GM13977 (cell line): Measurements from ENCODE around the gene RFLNA.

ENCODE experiments used
- DNase-seq: peaks from one replicate; pipeline ENCODE4 v3.0.0; 2012; ENCODE audit warnings: low spot score
- in situ Hi-C: fragments of 300-500 bp; cut with MboI; formaldehyde crosslinking; loops from one replicate; pipeline ENCODE4 v1.12.0; 2022; ENCODE audit warnings: low sequenced_read_pairs, low pct_unique_long_range_greater_than_20kb, mixed read lengths, inconsistent platforms; ENCODE audit not compliant: unreplicated experiment
- TF ChIP-seq, protein P1 (sequence below): IDR thresholded peaks from 2 replicates; pipeline ENCODE4 v1.5.1; 2012; ENCODE audit warnings: mild to moderate bottlenecking, control low read depth; ENCODE audit not compliant: insufficient read depth; ENCODE audit errors: extremely low read depth, missing control alignments

Gene RFLNA

DNA sequence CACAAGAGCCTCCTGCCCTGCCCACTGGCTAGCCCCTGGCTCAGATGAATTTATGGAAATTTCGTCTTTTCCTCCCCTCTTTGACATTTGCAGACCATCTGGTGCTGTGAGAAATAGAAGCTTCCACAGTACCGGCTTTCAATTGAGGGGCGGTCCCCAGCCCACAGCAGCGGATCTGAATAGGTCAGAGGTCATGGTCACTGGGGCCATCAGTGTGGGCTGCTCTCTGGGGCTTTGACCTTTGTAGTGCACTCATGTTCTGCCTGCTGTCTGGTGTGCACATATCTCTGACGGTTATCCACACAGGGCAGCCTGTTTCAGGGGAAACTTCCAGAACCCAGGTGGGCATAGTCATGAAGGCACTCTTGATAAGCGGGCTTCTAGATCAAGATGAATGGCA is 2.5 kb upstream of the RFLNA start:
- TF ChIP-seq, protein P1, sequence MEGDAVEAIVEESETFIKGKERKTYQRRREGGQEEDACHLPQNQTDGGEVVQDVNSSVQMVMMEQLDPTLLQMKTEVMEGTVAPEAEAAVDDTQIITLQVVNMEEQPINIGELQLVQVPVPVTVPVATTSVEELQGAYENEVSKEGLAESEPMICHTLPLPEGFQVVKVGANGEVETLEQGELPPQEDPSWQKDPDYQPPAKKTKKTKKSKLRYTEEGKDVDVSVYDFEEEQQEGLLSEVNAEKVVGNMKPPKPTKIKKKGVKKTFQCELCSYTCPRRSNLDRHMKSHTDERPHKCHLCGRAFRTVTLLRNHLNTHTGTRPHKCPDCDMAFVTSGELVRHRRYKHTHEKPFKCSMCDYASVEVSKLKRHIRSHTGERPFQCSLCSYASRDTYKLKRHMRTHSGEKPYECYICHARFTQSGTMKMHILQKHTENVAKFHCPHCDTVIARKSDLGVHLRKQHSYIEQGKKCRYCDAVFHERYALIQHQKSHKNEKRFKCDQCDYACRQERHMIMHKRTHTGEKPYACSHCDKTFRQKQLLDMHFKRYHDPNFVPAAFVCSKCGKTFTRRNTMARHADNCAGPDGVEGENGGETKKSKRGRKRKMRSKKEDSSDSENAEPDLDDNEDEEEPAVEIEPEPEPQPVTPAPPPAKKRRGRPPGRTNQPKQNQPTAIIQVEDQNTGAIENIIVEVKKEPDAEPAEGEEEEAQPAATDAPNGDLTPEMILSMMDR, result no peak
- no peak for DNase-seq
- in situ Hi-C loops, result no loop called here

DNA sequence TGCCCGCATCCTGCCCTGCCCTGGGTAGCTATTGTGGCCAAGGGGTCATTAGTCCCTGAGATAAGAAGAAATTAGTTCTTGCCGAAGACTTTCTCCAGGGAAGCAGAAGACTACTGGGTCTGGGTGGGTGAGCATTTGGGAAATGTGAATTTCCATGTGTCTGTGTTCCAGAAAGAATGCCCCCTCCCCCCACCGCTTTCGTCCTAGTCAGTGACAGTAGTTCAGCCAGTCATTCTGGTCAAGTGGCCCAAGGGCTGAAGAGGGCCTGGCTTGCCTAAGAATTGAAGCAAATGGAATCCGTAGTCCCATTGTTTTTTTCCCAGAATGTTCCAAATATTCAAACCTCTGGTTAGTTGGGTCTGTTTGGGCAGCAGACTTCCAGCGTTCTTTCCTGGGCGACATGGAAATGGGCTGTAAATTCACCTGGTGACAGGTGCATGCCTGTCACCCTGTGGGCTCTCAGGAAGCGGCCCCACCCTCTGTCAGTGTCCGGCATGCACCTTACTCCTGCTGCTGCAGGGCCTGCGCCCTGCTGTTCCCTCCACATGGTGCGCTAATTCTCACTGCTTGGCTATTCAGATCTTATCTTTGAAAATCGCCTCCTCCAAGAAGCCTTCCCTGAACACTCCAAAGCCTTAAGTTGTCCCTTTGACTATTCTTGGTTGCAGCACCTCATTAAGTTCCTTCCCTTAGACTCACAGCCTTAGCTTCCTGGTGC is 1.4 kb upstream of the RFLNA start:
- DNase-seq, result no peak
- TF ChIP-seq, protein P1, result no peak
- in situ Hi-C loops, result no loop called here

DNA sequence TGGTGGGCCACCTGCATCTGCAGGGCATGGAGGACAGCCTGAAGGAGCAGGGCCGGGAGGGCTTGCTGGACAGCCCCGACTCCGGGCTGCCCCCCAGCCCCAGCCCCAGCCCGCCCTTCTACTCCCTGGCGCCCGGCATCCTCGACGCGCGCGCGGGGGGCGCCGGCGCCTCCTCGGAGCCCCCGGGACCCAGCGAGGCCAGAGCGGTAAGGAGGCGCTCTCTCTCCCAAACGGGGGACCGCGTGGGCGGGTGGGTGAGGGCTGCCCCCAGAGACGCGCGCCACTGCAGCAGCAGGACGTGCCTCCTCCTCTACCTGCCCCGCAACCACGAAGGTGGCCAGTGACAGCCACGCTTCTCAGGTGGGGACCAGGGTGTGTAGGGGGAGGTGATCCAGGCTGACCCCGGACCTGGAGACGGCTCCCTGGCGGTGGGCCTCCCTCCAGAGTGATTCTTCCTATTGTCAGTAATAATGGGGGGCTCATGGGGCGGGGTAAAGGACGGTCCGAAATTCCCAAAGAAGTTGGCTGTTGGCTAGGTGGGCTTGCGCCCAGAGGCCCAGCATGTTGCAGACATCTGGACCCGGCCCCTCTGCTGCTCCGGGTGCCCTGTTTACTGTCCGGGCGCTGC is 652 bp downstream of the RFLNA start:
- in situ Hi-C loops, result no loop called here
- TF ChIP-seq, protein P1, result no peak
- no peak for DNase-seq

DNA sequence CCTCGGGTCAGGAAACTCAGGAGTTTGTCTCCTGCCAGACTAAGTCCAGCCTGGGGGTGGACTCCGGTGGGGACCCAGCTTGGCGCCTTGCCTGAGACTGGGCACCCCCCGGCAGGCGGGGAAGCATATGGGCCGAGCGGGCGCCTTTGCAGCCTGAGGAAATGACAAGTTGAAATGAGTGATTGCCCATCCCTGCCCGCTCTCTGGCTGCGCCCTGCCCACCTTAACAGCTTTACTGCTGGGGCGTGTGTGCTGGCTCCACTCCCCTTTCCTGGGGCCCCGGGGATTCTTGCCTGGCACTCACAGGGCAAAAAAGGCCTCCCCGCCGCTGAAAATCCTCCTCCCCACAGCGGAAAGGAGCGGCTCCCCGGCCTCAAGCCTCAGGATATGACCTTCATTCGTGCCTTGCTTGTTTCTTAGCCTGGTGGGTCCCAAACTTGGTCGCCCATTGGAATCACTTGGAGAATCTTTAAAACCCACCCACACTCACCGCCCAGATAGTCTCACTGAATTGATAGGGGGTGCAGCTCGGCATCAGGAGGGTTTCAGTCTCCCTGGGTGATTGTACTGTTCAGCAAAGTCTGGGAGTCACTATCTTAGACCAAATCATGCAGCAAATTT is 1.5 kb downstream of the RFLNA start:
- in situ Hi-C loops, result no loop called here
- TF ChIP-seq, protein P1, result no peak
- DNase-seq, result no peak

DNA sequence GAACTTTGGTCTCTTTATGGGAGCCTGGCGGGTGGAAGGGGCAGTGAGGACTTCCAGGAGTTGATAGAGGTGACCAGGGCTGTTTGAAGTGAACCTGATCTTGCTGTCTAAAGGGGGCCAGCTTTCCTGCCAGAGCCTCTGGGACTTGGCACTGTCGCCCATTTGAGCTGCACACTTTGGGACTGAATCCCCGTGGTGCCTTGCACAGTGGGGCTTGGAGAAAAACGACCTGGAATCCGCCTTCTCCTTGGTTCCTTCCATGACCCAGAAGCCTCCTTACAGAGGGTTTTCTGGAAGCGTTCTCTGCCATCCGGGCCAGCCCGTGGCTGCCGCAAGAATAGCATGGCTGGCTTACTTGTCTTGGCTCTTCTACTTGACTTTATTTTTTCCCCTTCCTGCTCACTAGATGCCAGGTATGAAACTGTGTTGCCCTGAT is 2.0 kb downstream of the RFLNA start:
- TF ChIP-seq, protein P1, result no peak
- in situ Hi-C loops, result no loop called here
- no peak for DNase-seq

DNA sequence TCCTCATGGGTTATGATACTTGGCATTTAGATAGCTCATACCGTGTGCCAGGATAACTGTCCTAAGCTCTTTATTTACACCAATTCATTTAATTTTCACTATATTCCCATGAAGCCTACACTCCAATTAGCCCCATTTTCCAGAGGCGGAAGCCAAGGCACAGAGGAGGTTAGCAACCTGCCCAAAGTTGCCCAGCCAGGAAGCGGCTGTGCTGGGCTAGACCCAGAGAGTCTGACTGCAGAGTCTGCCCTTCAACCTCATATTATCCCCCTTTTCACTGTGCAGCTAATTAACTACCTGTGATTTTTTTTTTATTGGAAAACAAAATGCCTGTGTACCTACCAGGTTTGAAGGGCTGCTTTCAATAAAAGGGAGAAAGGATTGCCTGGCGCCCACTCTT is 2.5 kb downstream of the RFLNA start:
- DNase-seq, result no peak
- TF ChIP-seq, protein P1, result no peak
- in situ Hi-C loops, result no loop called here
